HCT116 (cell line): Measurements from ENCODE around the gene NBPF19.
"Not testable (repeated sequence)": the region's sequence is repeated elsewhere in the genome, so short reads cannot be mapped to it uniquely, and the experiment has no call there.

Experiments
- TF ChIP-seq, protein P1 (sequence below): IDR thresholded peaks from 2 replicates; pipeline ENCODE4 v1.6.1; 2012
- TF ChIP-seq, protein P2 (sequence below): IDR thresholded peaks from 2 replicates; pipeline ENCODE4 v1.6.1; 2011; ENCODE audit warnings: mild to moderate bottlenecking, low read length, moderate library complexity; ENCODE audit not compliant: insufficient replicate concordance; ENCODE audit errors: extremely low read depth

DNA sequence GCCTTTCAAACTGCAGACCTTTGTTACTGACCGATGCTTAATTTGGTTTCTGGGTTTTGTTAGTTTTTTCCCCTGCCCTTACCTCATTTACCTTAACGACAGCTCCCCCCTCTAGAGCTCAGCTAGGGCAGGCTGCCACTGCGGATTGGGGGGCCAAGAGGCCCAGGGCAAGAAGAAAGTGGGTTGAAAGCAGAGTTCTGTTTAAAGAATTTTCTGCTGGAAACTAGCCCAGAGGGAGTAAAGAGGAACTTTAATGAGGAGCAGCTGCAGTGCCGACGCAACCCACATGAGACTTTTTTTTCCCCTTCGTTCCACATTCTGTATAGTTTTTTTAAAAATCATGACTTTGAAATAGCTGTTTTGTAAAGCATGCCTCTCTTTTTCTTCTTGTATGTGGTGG, 29.4 kb upstream of the NBPF19 start:
- TF ChIP-seq, protein P1, sequence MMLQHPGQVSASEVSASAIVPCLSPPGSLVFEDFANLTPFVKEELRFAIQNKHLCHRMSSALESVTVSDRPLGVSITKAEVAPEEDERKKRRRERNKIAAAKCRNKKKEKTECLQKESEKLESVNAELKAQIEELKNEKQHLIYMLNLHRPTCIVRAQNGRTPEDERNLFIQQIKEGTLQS, result not testable (repeated sequence)
- TF ChIP-seq, protein P2, sequence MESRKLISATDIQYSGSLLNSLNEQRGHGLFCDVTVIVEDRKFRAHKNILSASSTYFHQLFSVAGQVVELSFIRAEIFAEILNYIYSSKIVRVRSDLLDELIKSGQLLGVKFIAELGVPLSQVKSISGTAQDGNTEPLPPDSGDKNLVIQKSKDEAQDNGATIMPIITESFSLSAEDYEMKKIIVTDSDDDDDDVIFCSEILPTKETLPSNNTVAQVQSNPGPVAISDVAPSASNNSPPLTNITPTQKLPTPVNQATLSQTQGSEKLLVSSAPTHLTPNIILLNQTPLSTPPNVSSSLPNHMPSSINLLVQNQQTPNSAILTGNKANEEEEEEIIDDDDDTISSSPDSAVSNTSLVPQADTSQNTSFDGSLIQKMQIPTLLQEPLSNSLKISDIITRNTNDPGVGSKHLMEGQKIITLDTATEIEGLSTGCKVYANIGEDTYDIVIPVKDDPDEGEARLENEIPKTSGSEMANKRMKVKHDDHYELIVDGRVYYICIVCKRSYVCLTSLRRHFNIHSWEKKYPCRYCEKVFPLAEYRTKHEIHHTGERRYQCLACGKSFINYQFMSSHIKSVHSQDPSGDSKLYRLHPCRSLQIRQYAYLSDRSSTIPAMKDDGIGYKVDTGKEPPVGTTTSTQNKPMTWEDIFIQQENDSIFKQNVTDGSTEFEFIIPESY, result not testable (repeated sequence)
